ENCODE measurements around the gene ZNF683. TPM values are rescaled to one million over a fixed set of nuclear protein-coding genes. Genes with fewer than 3 reads are reported as not detected.
A peak's percentile ranks its signal among the peaks of the same experiment; 100 is the strongest.

ZNF683 gene
- total and polyA plus RNA-seq, 2 of the 4 experiments (the other 2 are of a cell fraction) = not detected

GRCh38 chr1:26336477-26337205 is 35.9 kb downstream of the ZNF683 start:
- Histone ChIP-seq H3K56ac (ENCODE audit: extremely low read depth, insufficient read depth, low read length) (no peak overlapping the region), H3K18ac (ENCODE audit: low read depth, low read length) (no peak overlapping the region), H4K5ac (ENCODE audit: low read depth, low read length) (no peak overlapping the region), H2BK120ac (ENCODE audit: low read depth, low read length) (peak overlapping the region; percentile 15; the same call in 1 of the 2 replicates), H3K79me1 (ENCODE audit: low read depth in 1 of 2, low read length in 2 of 2) (no peaks in the 10 kb centered on the region), H3K4me2 (ENCODE audit: low read depth, low read length) (peak overlapping the region; percentile 99), H2BK5ac (ENCODE audit: low read depth, low read length, poor library complexity, severe bottlenecking) (no peak overlapping the region), H3K9me3 (ENCODE audit: control insufficient read depth, insufficient read depth, low read length) (no peaks in the 10 kb centered on the region), H3K27me3 (ENCODE audit: control insufficient read depth, insufficient read depth, low read length) (peaks cover 42% of the 10 kb centered on the region), H3K23ac (ENCODE audit: low read depth, low read length) (no peak overlapping the region), H2BK15ac (ENCODE audit: low read depth, low read length) (no peak overlapping the region), H2AFZ (replicated peaks; ENCODE audit: low read length, poor library complexity) (peak overlapping the region; percentile 87), H3K4ac (ENCODE audit: low read depth, low read length) (no peak overlapping the region), H3K27ac (ENCODE audit: insufficient read depth, low read length) (no peak overlapping the region), H3K4me3 (ENCODE audit: insufficient read depth, low read depth, low read length) (peak overlapping the region; percentile 72), H2AK9ac (replicated peaks; ENCODE audit: low read depth, low read length, poor library complexity) (peak overlapping the region; percentile 42), H3K4me1 (ENCODE audit: control insufficient read depth, insufficient read depth, low read length) (peaks cover 4% of the 10 kb centered on the region; the same call in 1 of the 2 replicates), H2AK5ac (ENCODE audit: low read depth, low read length) (no peak overlapping the region), H3K36me3 (ENCODE audit: control insufficient read depth, insufficient read depth, low read length) (no peaks in the 10 kb centered on the region), H4K8ac (ENCODE audit: low read depth in 2 of 2, low read length in 2 of 2) (no peak overlapping the region), H2BK20ac (ENCODE audit: low read depth, low read length) (no peak overlapping the region), H3K14ac (replicated peaks; ENCODE audit: low read depth, low read length) (no peak overlapping the region), H3K9ac (ENCODE audit: low read depth, low read length) (no peak overlapping the region), H3K9me1 (ENCODE audit: insufficient read depth, low read length) (no peaks in the 10 kb centered on the region), H4K20me1 (ENCODE audit: insufficient read depth, low read length) (no peaks in the 10 kb centered on the region), H4K91ac (ENCODE audit: insufficient read depth, low read depth, low read length) (no peak overlapping the region)
- no TSS peak for BruUV-seq (replicated peaks)
- ChIA-PET CTCF (no interaction called here), POLR2A (ENCODE audit: unreplicated experiment) (no interaction called here)
- WGBS, 2 experiments (ENCODE audit: extremely low coverage in 2 of 2, insufficient read length in 1 of 2) = 18% methylated on average over 16 of the region's 52 CpGs; no CpG with 5 or more reads in 1 of the 2 experiments
- DNase-seq (no peak), ATAC-seq (ENCODE audit: low read depth) (peak; percentile 64)
- intact Hi-C loops (cut with micrococcal nuclease) = no loop called here
- in situ Hi-C loops (cut with MboI; ENCODE audit: low sequenced_read_pairs) = no loop called here
- dilution Hi-C loops (cut with HindIII; ENCODE audit: low sequenced_read_pairs, unreplicated experiment) = no loop called here
- TF ChIP-seq MAZ (IDR thresholded peaks at IDR 0.05; ENCODE audit: borderline replicate concordance, low read depth, low read length) (no peak), CEBPB (IDR thresholded peaks at IDR 0.05; ENCODE audit: low read depth, low read length) (no peak), BHLHE40 (IDR thresholded peaks at IDR 0.05; ENCODE audit: low read depth, low read length) (no peak), CTCF (conservative IDR thresholded peaks at IDR 0.05; ENCODE audit: low read depth, low read length) (no peak), POLR2A (IDR thresholded peaks at IDR 0.05; ENCODE audit: low read depth, low read length) (no peak), ELK1 (IDR thresholded peaks at IDR 0.05; ENCODE audit: borderline replicate concordance, low read depth, low read length) (no peak), RFX5 (IDR thresholded peaks at IDR 0.05; ENCODE audit: low read depth, low read length) (no peak), FOS (IDR thresholded peaks at IDR 0.05; ENCODE audit: low read depth, low read length) (no peak)
